HFF-Myc (cell line): ENCODE results near the gene SBF1.

Source experiments
- DNase-seq: peaks from one replicate; pipeline ENCODE4 v3.0.0-alpha.2; 2011; ENCODE audit warnings: low read depth; ENCODE audit errors: extremely low read depth
- H3K4me3 ChIP-seq: replicated peaks from 2 replicates; pipeline ENCODE4 v1.5.1; 2011; ENCODE audit warnings: low read depth, mild to moderate bottlenecking, control low read depth, low read length
- CTCF ChIP-seq: IDR thresholded peaks from 2 replicates; pipeline ENCODE4 v1.5.1; 2012; ENCODE audit warnings: mild to moderate bottlenecking, low read depth, low read length, control low read depth; ENCODE audit errors: missing control alignments

The SBF1 gene

GRCh38 chr22:50446708-50447575 is 27.9 kb downstream of the SBF1 start:
- DNase-seq, result no peak
- no peak for TF ChIP-seq CTCF
- no peak overlapping the region for H3K4me3 ChIP-seq

DNA sequence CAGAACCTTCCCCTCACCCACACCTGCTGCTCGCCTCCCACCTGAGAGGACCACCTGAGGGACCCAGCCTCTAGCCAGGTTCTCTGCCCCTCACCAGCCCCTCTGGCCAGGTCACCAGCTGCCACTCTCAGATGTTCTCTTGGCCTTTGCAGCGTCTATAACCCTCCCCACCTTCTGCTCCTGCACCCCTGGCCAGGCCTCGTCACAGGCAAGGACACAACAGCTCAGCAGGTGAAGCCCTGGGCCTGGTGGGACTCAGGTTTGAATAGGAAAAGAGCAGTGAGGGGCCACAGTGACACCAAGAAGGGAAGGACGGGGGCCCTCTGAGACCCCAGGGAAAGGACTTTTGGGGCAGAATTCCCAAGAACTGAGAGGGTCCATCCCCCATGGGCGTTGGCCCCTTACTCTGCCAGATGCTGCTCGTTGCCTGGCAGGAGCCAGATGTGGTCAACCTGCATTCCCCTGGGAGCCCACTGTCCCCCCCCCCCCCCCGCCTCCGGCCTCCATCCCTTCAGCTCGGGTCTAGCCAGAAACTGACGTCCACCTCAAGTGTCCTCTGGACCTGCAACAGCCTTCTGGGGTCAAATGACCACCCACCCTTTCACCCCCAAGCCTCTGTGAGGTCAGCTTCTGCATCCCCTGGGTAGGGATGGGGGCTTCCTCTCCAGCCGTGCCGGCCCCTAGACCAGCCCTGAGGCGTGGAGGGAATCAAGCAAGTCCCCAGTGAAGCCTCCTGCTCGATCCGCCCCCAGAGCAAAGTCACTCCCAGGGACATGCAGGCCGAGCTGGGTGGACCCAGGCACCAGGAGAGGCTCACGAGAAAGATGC is 28.7 kb downstream of the SBF1 start:
- no peak for DNase-seq
- TF ChIP-seq CTCF, result no peak
- no peak overlapping the region for H3K4me3 ChIP-seq

- DNase-seq, result no peak
- no peak for TF ChIP-seq CTCF
- H3K4me3 ChIP-seq, result no peak overlapping the region
Measured at GRCh38 chr22:50445071-50445879, 29.6 kb downstream of the SBF1 start.

- no peak for TF ChIP-seq CTCF
- no peak overlapping the region for H3K4me3 ChIP-seq
- DNase-seq, result peak; percentile 44
Measured at GRCh38 chr22:50444663-50445062, 30.2 kb downstream of the SBF1 start.

DNA sequence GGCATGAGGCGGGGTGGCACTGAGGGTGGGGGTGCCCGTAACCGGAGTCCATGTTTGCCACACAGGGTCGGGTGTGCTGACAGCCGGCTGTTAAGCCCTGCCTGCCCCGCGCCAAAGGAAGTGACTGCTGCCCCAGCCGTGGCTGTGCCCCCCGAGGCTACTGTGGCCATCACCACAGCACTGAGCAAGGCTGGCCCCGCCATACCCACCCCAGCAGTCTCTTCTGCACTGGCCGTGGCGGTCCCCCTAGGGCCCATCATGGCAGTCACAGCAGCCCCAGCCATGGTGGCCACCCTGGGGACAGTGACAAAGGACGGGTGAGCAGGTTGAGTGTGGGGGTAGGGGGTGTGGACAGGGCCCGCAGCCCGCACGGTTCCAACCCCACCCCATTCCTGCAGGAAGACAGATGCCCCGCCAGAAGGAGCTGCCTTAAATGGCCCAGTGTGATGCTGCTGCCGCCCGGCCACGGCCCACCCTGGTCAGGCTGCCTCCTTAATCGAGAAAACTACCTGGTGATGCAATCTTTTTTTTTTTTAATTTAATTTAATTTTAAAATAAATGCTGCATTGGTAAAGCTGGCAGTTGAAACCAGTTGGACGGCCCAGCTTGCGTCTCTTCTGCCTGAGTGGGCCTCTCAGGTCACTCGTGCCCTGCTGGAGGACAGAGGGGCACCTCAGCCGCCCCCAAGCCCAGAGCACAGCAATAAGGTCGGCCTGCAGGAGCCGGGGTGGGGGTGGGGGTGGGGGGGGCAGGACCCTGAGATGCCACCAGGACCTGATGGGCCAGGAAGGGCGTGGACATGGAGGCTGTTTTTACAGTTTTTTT is 30.8 kb downstream of the SBF1 start:
- H3K4me3 ChIP-seq, result no peak overlapping the region
- DNase-seq, result no peak
- no peak for TF ChIP-seq CTCF

DNA sequence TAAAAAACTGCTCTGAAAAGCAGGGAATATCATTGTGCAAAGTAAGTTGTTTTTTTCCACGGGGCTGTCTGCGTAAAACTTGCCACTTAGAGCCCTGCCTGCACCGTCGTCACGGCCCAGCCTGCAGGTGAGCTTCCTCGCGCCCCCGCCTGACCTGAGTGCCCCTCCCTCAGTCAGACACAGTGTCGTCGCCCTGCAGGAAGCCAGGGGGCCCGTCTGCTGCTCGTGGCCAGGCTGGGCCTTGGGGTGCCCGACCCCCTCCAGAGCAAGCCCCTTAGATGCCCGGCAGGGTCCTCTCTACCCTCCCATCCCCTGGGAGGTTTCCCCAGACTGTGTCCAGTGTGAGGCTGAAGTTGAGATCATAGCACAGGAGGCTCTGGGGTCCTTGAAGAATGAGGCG is 31.6 kb downstream of the SBF1 start:
- no peak for DNase-seq
- no peak overlapping the region for H3K4me3 ChIP-seq
- TF ChIP-seq CTCF, result no peak
